GM12892 (cell line): ENCODE measurements around the gene TRPM3.

Experiments used
- POLR2A ChIP-seq: IDR thresholded peaks from 2 replicates; pipeline ENCODE4 v1.6.1; 2011; ENCODE audit warnings: low read depth, low read length, control low read depth
- POLR2AphosphoS5 ChIP-seq: IDR thresholded peaks from 2 replicates; pipeline ENCODE4 v1.6.1; 2011; ENCODE audit warnings: low read depth, low read length, control low read depth
- TAF1 ChIP-seq: IDR thresholded peaks from 2 replicates; pipeline ENCODE4 v1.6.1; 2011; ENCODE audit warnings: low read depth, mild to moderate bottlenecking, control low read depth, low read length, borderline replicate concordance

DNA sequence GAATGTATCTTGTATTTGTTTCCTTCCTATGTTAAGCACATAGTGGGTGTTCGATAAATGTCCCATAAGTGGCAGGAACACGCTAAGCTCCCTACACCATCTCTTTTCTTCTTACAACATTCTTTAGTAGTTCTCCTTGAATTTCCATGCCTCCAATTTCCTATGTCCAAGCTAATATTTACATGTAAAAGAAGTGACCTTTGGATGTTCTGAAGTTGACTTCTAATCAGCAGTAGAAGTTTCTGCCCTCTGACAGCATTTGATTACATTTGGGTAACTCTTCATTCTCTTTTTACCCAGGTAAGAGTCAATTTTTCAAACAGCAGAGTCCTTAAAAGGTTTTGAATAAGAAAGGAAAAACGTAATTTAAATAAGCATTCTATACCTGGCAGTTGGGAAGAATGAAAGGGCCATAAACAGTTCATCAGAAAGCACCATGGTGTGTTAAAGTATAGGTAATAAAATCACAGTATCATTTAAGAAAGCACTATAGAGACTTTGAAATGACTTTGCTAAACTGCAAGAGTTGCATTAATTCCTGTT lies 78.9 kb downstream of the TRPM3 start:
- TF ChIP-seq POLR2AphosphoS5 (no peak), POLR2A (no peak), TAF1 (no peak)
